ENCODE measurements around the gene FXYD5. TPM values are rescaled to one million over a fixed set of nuclear protein-coding genes. Genes with fewer than 3 reads are reported as not detected.
A peak's percentile ranks its signal among the peaks of the same experiment; 100 is the strongest.

FXYD5 gene
- polyA plus RNA-seq, 4 donors: 19.5 to 33.3 (median 25.7) TPM

DNA sequence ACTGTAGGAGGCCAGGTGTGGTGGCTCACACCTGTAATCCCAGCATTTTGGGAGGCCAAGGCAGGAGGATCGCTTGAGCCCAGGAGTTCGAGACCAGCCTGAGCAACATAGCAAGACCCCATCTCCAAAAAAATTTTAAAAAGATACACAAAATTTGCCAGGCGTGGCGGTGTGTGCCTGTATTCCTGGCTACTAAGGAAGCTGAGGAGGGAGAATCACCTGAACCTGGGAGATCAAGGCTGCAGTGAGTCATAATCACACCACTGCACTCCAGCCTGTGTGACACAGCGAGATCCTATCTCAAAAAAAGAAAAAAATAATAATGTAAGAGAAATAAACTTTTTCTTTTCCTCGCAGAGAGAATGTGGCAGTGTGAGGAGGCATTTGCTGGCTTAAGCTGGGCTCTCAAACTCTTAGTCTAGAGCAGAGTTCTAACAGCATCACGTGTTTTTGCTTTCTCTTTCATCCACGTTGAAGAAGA is 52.9 kb downstream of the FXYD5 start:
- DNase-seq (ENCODE audit: low read depth in 4 of 4, low spot score in 2 of 4): no peak

DNA sequence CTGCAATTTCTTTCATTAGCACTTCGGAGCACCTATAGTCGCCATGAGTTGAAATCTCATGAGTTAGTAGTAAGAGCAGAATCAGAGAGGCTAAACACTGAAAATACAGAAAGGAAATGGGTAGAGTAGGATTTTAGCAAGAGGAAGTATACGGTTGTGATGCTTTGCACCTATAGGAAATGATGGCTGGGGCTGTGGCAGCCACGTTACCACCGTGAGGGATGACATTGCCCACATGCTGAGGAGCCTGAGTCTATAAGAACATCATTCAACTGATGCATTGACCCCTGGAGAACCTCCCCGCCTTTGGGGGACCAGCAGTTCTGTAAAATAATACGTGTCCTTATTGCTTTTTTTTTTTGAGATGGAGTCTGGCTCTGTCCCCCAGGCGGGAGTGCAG is 53.6 kb downstream of the FXYD5 start:
- DNase-seq (ENCODE audit: low read depth in 4 of 4, low spot score in 2 of 4): no peak

DNA sequence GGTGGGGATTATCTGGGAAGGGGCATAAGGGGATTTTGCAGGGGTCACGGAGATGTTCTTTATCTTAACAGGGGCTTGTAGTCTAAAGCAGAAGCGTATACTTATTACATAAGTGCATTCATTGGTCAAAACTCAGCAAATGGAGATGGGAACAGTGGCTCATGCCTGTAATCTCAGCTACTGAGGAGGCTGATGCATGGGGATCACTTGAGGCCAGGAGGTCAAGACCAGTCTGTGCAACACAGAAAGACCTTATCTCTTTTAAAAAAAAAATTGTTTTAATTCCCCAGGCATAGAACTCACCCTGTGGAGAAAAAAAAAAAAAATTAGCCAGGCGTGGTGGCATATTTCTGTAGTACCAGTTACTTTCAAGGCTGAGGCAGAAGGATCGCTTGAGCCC is 55.1 kb downstream of the FXYD5 start:
- DNase-seq (ENCODE audit: low read depth in 4 of 4, low spot score in 2 of 4): no peak

DNA sequence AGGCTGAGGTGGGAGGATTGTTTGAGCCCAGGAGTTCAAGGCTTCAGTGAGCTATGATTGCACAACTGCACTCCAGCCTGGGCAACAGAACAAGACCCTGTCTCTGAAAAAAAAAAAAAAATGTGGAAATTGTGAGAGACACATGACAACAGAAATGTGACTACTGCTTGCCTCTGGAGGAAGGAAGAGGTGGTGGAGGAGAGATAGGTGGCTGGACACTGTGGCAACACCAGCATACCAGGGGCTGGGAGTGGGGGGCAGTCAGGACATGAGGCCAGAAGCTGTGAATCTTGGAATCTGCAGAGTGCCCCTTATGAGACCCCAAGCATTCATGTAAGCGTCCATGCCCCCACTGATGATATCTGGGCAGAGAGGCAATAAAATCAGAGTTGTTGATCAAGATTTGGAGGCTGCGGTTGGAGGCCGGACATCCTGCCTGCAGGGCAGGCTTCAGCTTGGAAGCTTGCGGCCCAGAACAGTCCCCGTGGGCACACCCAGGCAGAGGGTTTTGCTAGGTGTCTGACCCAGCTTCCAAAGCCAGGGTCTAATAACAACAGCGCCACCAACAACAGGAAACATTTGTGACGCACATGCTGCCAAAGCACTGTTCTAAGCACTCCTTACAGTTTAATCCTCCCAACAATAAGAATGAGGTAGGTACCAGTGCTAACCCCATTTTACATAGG is 57.2 kb downstream of the FXYD5 start:
- DNase-seq (ENCODE audit: low read depth in 4 of 4, low spot score in 2 of 4): no peak

DNA sequence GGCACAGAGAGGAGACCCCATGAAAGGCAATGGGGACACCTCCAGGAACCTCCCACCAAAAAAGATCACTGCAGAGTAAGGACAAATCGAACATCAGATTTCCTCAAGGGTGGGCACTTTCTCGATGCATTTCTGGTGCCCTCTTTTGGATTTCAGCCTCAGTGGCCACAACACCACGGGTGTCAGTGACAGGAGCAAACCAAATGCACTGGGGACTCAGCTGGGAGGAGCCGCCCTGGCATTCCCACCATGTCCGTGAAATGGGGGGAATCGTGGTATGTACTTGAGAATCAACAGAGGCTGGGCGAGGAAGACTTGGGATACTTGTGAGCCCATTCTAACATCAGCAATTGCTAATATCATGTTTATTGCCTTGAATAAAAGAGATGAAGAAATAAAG is 57.7 kb downstream of the FXYD5 start:
- DNase-seq (ENCODE audit: low read depth in 4 of 4, low spot score in 2 of 4): no peak

DNA sequence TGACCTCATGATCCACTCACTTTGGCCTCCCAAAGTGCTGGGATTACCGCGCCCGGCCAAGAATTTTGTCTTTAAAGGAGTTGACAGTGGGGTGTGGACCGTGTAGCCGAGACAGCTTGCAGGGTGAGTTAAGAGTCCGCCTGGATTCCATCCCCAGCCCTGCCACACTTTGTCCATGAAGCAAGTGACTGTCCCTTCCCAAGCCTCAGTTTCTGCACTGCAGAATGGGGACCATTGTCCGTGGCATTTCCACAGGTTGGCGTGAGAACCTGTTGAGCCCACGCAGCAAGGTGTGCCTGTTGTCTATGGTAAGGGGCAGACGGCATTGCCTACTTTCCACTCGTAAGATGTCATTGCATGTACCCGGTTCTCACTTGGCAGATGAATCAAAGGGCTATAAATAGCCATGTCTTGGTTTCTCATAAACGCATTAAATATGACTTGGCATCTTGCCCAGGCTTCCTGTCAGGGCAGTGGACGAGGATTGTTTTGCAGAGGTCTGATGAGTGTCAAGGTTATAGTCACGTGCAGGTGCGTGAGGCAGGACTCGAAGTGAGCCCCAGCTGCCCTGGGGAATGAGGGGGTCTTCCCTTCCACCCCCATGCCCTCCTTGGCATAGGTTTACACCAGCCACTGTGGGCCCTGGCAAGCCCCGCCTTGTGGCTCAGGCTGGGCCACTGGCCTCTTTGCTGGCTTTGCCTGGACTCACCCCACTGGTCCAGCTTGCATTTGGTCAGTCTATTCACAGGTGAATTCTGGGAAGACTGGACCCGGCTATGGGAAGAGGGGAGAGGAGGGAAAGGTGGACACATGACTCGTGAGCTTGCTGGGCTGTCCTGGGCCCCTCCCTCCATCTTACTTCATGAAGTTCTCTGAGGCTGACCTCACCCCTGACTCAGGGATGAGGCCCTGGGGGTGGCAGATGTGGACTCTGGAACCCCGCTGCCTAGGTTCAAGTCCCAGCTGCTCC is 59.4 kb downstream of the FXYD5 start:
- DNase-seq (ENCODE audit: low read depth in 4 of 4, low spot score in 2 of 4): peak in 3 of 4 donors; percentile 9 to 27 (median 18)

DNA sequence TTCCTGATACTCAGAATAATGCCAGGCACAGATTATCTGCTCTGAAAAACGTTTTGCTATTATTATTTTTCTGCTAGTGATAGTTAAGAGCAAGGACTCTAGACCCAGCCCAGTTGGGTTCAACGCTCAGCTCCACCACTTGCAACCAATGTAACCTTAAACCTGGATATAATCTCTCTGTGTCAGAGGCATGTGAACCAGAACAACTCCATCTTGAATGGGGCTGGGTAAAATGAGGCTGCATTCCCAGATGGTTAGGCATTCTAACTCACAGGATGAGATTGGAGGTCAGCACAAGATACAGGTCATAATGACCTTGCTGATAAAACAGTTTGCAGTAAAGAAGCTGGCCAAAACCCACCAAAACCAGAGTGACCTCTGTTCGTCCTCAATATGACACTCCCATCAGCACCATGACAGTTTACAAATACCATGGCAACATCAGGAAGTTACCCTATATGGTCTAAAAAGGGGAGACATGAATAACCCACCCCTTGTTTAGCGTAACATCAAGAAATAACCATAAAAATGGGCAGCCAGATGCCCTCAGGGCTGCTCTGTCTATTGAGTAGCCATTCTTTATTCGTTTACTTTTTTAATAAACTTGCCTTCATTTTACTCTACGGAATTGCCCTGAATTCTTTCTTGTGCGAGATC is 60.4 kb downstream of the FXYD5 start:
- no peak for DNase-seq (ENCODE audit: low read depth in 4 of 4, low spot score in 2 of 4)

DNA sequence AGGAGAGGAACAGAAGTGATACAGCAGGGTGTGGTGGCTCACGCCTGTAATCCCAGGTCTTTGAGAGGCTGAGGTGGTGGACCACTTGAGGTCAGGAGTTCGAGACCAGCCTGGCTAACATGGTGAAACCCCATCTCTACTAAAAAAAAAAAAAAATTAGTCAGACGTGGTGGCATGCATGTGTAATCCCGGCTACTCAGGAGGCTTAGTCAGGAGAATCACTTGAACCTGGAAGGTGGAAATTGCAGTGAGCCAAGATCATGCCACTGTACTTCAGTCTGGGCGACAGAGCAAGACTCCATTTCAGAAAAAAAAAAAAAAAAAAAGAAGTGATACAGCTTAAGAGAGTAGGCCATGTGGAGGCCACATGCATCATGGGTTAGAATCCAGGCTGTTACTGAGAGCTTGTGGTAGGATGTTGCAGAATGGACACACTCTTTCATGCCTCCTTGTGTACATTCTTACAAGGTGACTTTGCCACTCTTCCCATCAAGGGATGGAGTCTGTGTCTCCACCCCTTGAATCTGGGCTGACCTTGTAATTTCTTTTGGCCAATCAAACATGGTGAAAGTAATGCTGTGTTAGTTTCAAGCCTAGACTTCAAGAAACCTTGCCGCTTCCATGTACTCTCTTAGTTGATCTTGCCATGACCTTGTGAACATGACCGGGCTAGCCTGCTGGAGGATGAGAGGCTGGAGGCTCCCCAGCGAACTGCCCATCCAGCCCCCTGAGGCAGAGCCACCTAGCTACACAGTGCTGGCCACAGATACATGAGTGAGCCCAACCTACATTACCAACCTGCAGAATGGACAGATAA is 61.7 kb downstream of the FXYD5 start:
- no peak for DNase-seq (ENCODE audit: low read depth in 4 of 4, low spot score in 2 of 4)

DNA sequence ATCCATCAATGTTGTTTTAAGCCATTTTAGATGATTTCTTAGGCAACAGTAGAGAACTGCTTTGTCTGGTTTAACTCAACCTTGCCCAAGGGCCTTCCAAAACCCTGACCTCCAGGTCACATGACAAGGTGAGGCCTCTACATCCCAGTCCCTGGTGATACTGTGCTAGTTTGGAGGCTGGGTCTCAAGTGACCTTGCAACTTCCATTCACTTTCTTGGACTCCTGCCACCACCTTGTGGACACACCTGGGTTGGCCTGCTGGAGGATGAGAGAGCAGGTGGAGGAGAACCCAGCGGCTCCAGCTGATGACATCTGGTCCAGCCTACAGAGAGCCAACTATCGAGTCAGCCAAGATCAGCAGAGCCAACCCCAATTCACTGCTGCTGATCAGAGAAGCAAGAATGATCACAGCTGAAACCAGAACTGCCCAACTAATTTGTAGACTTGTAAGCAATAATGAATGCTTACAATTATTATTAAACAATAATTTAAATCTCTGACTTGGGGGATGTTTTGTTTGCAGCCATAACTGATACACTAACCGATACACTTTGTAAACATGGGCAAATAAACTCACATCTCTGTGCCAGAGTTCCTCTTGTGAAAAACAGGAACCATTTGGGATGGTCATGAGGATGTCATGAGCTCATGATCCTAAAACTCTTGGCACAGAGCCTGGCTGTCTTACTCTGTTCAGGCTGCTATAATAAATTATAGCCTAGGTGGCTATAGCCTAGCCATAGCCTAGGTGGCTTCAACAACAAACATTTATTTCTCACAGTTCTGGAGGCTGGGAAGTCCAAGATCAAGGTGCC is 62.5 kb downstream of the FXYD5 start:
- no peak for DNase-seq (ENCODE audit: low read depth in 4 of 4, low spot score in 2 of 4)

DNA sequence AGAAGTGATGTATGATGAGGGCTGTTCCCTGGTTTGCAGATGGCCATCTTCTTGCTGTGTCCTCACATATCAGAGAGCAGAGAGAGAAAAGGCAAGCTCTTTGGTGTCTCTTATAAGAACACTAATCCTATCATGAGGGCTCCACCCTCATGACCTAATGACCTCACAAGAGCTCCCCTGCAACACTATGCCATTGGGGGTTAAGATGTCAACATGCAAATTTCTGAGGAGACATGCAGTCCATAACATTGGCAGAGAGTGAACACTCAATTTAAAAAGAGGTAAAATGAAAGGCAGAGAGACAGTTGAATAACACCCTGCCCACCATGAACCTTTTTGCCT is 63.1 kb downstream of the FXYD5 start:
- no peak for DNase-seq (ENCODE audit: low read depth in 4 of 4, low spot score in 2 of 4)

DNA sequence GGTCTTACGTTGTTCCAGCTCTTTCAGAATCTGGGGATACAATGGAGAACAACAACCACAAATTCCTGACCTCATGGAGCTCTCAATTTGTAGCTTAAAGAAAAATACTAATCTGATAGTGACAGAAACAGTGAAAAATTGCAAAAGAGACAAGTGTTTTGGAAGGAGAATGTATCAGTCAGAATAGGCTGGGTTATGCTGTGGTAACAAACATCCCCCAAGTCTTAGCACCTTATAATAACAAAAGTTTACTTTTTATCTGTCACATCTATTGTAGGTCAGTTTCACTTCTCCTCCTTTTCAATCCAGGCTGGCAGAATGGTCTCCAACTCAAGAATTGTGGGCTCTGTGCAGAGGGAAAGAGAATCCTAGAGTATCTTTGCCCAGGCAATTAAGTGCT is 64.5 kb downstream of the FXYD5 start:
- no peak for DNase-seq (ENCODE audit: low read depth in 4 of 4, low spot score in 2 of 4)

Other genes with a start within 250 kb of the FXYD5 start
- 1 to 10 TPM; 5.6 to 7.9 (median 7.2) TPM for gene ZNF30, start 227.8 kb upstream of the FXYD5 start, polyA plus RNA-seq (ENCODE audit: insufficient read length in 4 of 4)
- 1 to 10 TPM; 5.3 to 7.2 (median 6.1) TPM for gene ZNF792, start 190.5 kb upstream of the FXYD5 start, polyA plus RNA-seq (ENCODE audit: insufficient read length in 4 of 4)
- gene GRAMD1A, start 154.4 kb upstream of the FXYD5 start, polyA plus RNA-seq (ENCODE audit: insufficient read length in 4 of 4): 10 to 100 TPM; 48.1 to 87.2 (median 61.3) TPM
- 1 to 10 TPM in 3 of 4 donors, under 1 TPM in 1; 0.41 to 1.4 (median 1.4) TPM for gene SCN1B, start 124.3 kb upstream of the FXYD5 start, polyA plus RNA-seq (ENCODE audit: insufficient read length in 4 of 4)
- 100 to 1,000 TPM in 3 of 4 donors, 10 to 100 TPM in 1; 88.9 to 122 (median 112) TPM for gene HPN, start 113.0 kb upstream of the FXYD5 start, polyA plus RNA-seq (ENCODE audit: insufficient read length in 4 of 4)
- gene FXYD3, start 38.9 kb upstream of the FXYD5 start, polyA plus RNA-seq (ENCODE audit: insufficient read length in 4 of 4): 10 to 100 TPM; 16.2 to 25.3 (median 19.5) TPM
- 1 to 10 TPM; 2.9 to 4.0 (median 3.3) TPM for gene LGI4, start 19.7 kb upstream of the FXYD5 start, polyA plus RNA-seq (ENCODE audit: insufficient read length in 4 of 4)
- gene FXYD1, start 15.9 kb upstream of the FXYD5 start, polyA plus RNA-seq (ENCODE audit: insufficient read length in 4 of 4): 10 to 100 TPM; 15.4 to 32.1 (median 24.9) TPM
- gene FXYD7, start 11.5 kb upstream of the FXYD5 start, polyA plus RNA-seq (ENCODE audit: insufficient read length in 4 of 4): 1 to 10 TPM in 2 of 4 donors, under 1 TPM in 2; 0.44 to 2.2 (median 1.3) TPM
- not detected for gene FAM187B, start 74.0 kb downstream of the FXYD5 start, polyA plus RNA-seq (ENCODE audit: insufficient read length in 4 of 4)
- 10 to 100 TPM; 49.9 to 73.2 (median 59.6) TPM for gene LSR, start 94.3 kb downstream of the FXYD5 start, polyA plus RNA-seq (ENCODE audit: insufficient read length in 4 of 4)
- gene USF2, start 114.2 kb downstream of the FXYD5 start, polyA plus RNA-seq (ENCODE audit: insufficient read length in 4 of 4): 100 to 1,000 TPM; 160 to 193 (median 172) TPM
- under 1 TPM; 0.09 to 0.92 (median 0.30) TPM for gene HAMP, start 127.8 kb downstream of the FXYD5 start, polyA plus RNA-seq (ENCODE audit: insufficient read length in 4 of 4)
- gene MAG, start 137.4 kb downstream of the FXYD5 start, polyA plus RNA-seq (ENCODE audit: insufficient read length in 4 of 4): 10 to 100 TPM in 1 of 4 donors, 1 to 10 TPM in 3; 2.6 to 15.5 (median 5.6) TPM
- gene CD22, start 174.5 kb downstream of the FXYD5 start, polyA plus RNA-seq (ENCODE audit: insufficient read length in 4 of 4): 10 to 100 TPM in 2 of 4 donors, 1 to 10 TPM in 2; 6.3 to 51.9 (median 12.3) TPM
- under 1 TPM; 0.06 to 0.87 (median 0.64) TPM for gene FFAR1, start 193.2 kb downstream of the FXYD5 start, polyA plus RNA-seq (ENCODE audit: insufficient read length in 4 of 4)
- gene FFAR3, start 203.7 kb downstream of the FXYD5 start, polyA plus RNA-seq (ENCODE audit: insufficient read length in 4 of 4): under 1 TPM in 3 of 4 donors, not detected in 1; 0.13 to 0.19 (median 0.17) TPM
- gene GPR42, start 216.3 kb downstream of the FXYD5 start, polyA plus RNA-seq (ENCODE audit: insufficient read length in 4 of 4): under 1 TPM in 1 of 4 donors, not detected in 3; 0.23 TPM